NCI-H146 treated with DMSO at 0.1 percent for 48 hours (cell line): Measurements from ENCODE around the gene SH3BP5.
A peak's percentile ranks its signal among the peaks of the same experiment; 100 is the strongest.
"Not testable (repeated sequence)": the region's sequence is repeated elsewhere in the genome, so short reads cannot be mapped to it uniquely, and the experiment has no call there.

ENCODE experiments used
- DNase-seq: peaks from one replicate; lab custom pipeline; 2025; ENCODE audit not compliant: unreplicated experiment; lab: John Stamatoyannopoulos, UW

Gene SH3BP5, protein sequence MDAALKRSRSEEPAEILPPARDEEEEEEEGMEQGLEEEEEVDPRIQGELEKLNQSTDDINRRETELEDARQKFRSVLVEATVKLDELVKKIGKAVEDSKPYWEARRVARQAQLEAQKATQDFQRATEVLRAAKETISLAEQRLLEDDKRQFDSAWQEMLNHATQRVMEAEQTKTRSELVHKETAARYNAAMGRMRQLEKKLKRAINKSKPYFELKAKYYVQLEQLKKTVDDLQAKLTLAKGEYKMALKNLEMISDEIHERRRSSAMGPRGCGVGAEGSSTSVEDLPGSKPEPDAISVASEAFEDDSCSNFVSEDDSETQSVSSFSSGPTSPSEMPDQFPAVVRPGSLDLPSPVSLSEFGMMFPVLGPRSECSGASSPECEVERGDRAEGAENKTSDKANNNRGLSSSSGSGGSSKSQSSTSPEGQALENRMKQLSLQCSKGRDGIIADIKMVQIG

DNA sequence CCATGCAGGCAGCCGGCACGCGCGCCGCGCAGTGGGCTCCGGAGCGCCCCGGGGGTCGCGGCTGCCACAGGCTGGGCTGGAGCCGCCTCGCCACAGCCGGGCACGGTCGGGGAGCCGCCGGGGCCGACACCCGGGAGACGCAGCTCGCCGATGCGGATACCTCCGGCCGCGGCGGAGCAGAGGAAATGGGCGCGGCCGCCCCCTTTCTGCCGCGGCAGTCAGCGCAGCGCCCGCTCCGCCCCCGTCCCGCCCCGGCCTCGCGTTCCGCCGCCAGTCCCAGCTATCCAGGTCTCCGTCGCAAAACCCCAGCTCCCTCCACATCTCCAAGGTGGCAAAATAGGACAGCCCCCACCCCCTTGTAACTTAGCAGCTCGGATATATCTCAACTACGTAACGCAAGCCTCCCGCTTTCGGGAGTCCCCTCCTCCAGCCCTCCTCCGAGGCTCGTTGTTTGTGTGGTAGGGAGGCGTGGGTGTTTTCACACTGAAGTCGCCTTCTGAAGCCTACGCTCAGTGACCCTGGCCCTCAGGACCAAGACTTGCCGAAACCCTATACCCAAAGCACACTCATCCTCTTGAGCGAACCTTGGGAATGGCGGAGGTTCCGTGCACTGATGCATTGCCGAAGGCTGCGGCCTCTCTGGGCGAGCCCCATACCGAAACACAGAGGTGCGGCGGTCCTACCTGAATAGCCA is at the start of gene SH3BP5:
SH3BP5 (minus strand) TSS at position 182 of the 694 bp plus-strand sequence; CDS start at position 4, 178 bp downstream.
- peak; percentile 27 for DNase-seq

DNA sequence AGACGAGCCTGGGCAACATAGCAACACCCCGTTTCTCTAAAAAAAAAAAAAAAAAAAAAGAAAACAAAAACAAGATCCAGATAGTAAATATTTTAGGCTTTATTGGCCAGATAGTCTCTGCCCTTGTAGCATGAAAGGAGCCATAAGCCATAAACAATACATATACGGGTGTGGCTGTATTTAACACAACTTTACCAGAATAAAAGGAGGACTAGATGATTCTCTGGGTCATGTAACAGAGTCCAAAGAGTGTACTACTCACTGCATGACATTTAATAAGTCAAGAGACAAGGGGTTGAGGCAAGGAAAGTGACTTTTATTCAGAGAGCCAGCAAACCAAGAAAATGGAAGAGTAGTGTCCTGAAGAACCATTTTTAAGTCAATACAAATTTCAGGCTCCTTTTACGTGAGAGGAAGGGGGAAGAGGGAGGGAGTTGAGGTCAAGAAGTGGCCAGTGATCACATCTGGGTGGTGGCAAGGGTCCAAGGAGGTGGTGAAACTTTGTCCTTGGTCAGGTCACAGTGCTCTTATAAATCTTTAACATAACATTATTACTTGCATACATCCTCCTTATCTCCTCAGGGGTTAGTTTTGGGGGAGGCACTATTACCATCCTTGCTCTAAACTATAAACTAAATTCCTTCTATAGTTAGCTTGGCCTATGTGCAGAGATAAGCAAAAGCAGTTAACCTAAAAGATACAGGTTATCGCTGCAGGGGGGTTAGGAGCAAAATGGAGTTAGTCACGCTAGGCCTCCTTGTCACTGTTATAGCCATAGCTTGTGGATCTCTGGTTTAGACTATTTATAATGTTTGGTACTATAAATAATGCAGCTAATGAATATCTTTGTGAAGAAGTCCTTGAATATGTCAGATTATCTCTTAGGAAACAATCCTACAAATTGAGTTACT is 48.8 kb upstream of the SH3BP5 start:
- no peak for DNase-seq

- DNase-seq, result peak; percentile 75
Measured at GRCh38 chr3:15377961-15378791, 45.8 kb upstream of the SH3BP5 start.

DNA sequence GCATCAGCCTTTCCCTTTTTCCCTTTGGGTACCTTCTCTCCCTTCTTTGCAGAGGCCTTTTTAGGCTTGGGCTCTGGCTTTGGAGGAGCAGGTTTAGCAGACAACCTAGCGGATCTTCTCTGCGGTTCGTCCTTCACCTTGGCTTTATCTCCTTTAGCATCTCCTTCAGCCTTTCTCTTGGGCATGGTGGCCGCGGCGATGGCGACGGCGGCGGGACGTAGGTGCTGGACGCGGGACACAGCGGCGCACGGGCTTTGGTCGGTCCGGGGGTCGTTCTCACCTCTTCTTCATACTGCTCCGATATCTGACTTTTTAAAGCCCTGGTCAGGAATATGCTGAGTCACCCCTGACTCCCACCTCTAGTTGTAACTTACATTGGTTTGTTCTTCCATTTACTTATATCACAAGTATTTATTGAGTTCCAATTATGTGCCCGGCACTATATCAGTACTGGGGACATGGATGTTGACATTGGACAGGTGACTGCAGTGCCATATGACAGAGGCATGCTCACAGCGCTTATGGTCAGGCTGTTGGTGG is 43.1 kb upstream of the SH3BP5 start:
- DNase-seq, result no peak

DNA sequence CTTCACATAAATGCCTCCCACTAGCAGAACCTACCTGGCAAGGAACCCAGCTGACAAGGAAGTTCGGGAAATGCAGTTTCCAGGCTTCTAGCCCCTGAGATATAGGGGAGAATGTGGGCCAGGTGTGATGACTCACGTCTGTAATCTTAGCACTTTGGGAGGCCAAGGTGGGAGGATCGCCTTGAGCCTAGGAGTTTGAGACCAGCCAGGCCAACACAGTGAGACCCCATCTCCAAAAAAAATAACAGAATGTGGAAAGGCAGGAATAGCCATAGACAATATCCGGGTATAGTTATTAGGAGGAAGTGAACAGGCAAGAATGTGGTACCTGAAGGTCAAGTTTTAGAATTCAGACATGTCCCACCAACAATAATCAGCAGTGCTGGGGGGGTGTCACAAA is 40.5 kb upstream of the SH3BP5 start:
- DNase-seq, result no peak

GRCh38 chr3:15368561-15369135 is 36.3 kb upstream of the SH3BP5 start:
- DNase-seq, result no peak

GRCh38 chr3:15367059-15367458 is 34.7 kb upstream of the SH3BP5 start:
- DNase-seq, result no peak

GRCh38 chr3:15364078-15364477 is 31.7 kb upstream of the SH3BP5 start:
- DNase-seq, result not testable (repeated sequence)

DNA sequence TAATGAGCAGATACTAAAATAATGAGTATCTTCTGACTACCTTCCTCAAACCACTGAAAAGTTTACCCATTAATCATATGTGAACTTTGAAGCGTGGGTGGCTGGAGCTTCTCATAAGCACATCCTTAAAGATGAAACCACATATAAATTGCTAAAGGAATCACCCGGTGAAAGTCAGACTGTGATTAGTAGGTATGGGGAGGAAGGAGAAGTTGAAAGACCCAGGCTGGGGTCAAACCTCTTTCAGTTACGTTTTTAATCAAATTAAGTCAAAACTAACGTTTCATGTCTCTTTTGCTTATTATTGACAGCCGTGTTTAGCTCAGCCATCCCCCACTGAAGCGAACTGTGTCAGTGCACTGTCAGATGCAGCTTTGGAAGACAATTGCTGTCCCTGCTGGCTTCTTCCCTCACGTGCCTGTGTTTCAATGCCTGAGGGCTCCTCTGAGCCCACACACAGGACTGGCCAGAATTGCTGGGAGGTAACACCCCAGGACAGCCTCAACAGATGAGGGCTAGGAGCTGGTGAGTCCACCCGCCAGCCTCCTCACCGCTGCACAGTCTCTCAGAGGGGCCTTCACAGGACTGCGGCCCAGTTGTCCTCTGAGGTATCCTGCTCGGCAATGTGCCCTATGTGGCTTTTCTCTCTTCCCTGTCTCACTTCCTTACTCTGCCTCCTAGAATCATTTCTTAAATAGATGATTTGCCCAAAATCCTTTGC is 29.3 kb upstream of the SH3BP5 start:
- no peak for DNase-seq

DNA sequence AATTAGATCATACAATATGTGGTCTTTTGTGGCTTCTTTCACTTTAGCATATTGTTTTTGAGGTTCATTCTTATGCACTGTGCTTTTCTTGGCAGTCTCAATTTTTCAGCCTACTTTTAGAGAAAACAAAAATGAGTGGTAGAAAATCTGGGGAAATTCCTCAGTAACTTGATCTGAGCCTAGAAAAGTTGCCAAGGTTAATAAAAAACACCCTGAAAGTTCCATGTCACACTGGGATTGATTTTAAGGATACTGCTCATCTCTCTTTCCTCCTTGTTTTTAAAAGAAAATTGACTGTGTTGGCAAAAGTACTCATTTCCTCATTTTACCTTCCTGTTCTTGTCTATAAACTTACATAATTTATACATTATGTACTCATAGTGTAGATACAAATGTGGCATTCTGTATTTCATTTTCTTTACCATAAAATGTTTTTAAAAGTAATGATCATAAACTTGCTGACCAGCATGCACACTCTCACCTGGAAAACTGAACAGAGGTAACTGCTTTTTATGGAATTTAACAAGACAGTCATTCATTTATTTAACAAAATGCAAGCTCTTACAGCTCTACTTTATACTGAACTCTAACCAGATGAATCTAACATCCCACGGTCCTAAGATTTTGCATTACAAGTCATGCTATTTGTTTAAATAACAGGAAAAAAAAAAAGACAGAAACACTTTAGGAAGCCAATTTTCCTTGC is 28.6 kb upstream of the SH3BP5 start:
- no peak for DNase-seq

- DNase-seq, result no peak
Measured at GRCh38 chr3:15359677-15360397, 27.5 kb upstream of the SH3BP5 start.

GRCh38 chr3:15356651-15357061 is 24.3 kb upstream of the SH3BP5 start:
- peak; percentile 26 for DNase-seq

- no peak for DNase-seq
Measured at GRCh38 chr3:15356176-15356575, 23.8 kb upstream of the SH3BP5 start.

GRCh38 chr3:15355086-15355485 is 22.7 kb upstream of the SH3BP5 start:
- DNase-seq, result no peak

DNA sequence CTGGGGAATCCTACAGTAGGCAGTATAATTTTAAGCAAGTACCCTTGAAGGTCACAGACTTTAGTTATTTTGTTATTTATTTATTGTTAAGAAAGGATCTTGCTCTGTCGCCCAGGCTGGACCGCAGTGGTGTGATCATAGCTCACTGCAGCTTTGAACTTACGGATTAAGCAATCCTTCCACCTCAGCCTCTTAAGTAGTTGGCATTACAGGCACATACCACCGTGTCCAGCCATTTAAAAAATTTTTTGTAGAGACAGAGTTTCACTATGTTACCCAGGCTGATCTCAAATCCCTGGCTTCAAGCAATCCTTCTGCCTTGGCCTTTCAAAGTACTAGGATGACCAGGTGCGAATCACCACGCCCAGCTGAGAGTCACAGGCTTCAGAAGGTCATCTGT is 22.1 kb upstream of the SH3BP5 start:
- DNase-seq, result no peak

GRCh38 chr3:15350141-15350540 is 17.8 kb upstream of the SH3BP5 start:
- DNase-seq, result no peak

- not testable (repeated sequence) for DNase-seq
Measured at GRCh38 chr3:15349438-15349837, 17.1 kb upstream of the SH3BP5 start.

DNA sequence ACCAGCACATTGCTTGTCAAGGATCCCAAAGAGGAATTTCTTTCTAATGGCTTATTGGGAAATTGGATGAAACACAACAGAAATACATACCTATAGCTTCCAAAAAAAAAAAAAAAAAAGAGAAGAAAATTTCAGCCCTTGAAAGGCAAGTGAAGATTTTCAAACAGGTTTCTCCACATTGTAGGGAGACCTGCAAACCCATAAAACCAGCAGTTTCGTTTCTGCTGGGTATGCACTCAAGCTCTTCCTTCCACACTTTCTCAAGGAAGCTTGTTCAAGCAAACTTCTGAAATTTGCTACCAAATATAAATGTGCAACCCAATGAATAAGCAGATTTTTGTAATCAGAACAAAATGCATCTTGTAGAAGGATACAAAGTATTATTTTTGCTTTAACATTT is 15.9 kb upstream of the SH3BP5 start:
- DNase-seq, result no peak
